Stimulated activated naive CD8-positive, alpha-beta T cell treated with anti-CD3 and anti-CD28 coated beads, Interleukin-15, Interleukin-2, amounts not matched to agents 100 U/mL and 50 U/mL, for 24 hours (primary cell): ENCODE results near the gene PPP1R1C.

Experiments used
- ATAC-seq: fragments of 150-1000 bp; cut with Tn5 transposase; one replicate; pipeline ENCODE4 v1.10.0; 2021
- DNase-seq: peaks from one replicate; pipeline ENCODE4 v3.0.0; 2021

Gene PPP1R1C

DNA sequence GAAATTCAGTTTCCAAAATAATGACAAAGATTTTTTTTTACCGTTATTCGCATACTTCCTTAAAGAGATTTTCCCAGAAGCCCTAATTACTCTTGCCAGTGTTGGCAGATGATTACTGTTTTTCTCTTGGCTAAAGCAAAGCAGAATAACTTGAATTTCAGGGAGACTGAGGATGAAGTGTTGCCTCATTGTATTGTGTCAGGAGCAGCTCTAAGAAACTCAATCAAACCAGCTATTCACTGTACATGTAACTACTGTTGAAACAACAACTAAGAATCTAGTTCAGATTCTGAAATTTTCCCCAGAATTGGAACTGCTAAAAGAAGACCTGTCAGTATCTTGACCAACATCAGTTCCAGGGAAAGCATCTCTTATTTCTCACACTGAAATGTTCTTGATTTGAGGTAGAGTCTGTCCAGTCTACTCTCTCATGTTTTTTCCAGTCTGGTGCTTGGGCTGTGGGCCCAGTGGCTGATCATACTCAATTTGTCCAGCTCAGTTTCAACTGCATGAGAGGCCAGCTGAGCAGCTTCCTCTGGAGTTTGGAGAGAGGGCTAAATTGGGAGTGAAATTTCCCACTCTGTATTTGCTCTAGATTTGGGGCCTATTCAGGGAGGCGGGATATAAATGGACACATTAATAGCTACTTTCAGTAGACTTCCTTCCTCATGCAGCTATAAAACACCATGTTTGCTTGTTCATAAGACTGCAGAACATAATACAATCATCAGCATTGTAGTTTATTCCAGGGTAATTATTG, 78.5 kb downstream of the PPP1R1C start:
- no peak for ATAC-seq
- no peak for DNase-seq

- ATAC-seq, result no peak
- no peak for DNase-seq
Observed at GRCh38 chr2:182066400-182067087, 80.9 kb downstream of the PPP1R1C start.

- DNase-seq, result no peak
- ATAC-seq, result no peak
Observed at GRCh38 chr2:182067393-182067792, 81.7 kb downstream of the PPP1R1C start.

DNA sequence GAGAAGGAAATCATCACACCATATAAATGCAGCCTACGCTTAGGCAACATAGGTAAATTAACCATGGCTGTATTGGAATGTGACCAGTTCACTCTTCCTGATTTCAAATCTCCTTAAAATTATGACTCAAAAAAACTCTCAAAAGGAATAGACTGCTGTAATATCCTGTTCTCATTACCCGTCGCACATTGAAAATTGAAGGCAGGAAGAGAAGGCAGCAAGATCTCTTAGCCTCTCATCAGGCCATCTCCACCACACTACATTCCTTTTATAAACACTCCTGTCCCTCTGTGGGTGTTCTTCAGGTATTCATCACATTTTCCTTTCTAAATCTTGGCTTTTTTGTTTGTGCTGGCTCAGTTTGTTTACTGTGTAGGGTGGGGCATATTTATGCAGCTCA, 83.2 kb downstream of the PPP1R1C start:
- ATAC-seq (no peak), DNase-seq (no peak)

DNA sequence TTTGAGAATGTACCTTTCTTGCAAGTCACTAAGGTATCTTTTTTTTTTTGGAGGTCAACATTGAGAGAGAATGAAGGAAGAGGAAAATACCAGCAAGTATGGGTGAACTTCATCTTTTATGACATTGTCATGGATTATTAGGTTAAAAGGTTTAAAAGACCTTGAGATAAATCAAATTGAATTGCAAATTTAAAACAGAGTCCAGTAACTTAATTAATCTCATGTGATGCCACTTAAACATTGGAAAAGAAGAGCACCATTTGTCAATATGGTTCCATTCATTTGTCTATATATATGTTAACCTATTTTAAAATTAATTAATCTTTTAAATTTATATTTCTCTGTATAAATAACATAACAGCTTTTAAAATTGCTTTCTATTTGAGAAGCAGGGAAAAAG, 83.8 kb downstream of the PPP1R1C start:
- no peak for DNase-seq
- ATAC-seq, result no peak

DNA sequence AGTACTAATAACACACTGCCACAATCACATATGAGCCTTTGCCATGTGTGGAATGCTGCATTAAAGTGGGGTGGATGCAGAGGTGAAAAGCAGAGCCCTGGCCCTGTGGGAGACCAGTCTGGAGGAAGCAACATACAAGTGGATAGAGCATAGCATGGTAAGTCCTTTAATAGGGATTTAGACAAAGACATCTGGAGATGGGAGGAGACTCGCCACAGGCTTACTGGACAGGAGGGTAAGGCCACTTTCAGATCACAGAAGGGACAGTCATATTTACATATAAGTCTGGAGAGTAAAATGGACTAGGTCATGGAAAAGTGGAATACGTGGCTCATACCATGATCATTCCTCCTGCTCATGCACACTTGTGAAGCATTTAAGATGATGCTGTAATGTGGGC, 84.3 kb downstream of the PPP1R1C start:
- ATAC-seq, result no peak
- no peak for DNase-seq

DNA sequence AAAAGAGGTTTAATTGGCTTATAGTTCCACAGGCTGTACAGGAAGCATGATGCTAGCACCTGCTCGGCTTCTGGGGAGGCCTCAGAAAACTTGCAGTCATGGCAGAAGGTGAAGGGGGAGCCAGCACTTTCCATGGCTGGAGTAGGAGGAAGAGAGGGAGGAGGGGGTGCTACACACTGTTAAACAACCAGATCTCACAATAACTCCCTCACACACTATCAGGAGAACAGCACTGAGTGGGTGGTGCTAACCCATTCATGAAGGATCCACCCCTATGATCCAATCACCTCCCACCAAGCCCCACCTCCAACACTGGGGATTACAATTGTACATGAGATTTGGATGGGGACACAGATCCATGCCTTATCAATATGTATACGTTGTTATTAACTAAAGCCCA, 85.1 kb downstream of the PPP1R1C start:
- no peak for DNase-seq
- ATAC-seq, result no peak

- ATAC-seq (no peak), DNase-seq (no peak)
Observed at GRCh38 chr2:182072861-182073260, 87.2 kb downstream of the PPP1R1C start.

GRCh38 chr2:182073613-182074012, 88.0 kb downstream of the PPP1R1C start:
- no peak for DNase-seq
- ATAC-seq, result no peak

DNA sequence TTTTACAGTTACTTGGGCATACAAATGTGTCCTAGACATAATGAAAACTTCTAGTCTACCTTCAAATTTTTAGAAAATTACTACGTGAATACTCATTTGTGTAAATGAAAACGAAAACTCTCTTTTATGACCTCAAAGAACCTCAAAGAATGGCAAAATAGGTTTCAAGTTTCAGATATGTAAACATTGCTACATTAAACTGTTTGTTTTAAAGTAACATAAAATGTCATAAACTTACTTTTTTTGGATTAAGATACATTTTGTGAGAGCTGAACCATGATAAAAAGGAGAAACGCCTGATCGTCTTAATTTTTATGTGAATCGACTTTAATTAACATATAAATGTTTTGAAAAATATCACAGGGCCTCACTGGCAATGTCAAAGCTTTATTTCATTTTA, 91.4 kb downstream of the PPP1R1C start:
- ATAC-seq (no peak), DNase-seq (no peak)

DNA sequence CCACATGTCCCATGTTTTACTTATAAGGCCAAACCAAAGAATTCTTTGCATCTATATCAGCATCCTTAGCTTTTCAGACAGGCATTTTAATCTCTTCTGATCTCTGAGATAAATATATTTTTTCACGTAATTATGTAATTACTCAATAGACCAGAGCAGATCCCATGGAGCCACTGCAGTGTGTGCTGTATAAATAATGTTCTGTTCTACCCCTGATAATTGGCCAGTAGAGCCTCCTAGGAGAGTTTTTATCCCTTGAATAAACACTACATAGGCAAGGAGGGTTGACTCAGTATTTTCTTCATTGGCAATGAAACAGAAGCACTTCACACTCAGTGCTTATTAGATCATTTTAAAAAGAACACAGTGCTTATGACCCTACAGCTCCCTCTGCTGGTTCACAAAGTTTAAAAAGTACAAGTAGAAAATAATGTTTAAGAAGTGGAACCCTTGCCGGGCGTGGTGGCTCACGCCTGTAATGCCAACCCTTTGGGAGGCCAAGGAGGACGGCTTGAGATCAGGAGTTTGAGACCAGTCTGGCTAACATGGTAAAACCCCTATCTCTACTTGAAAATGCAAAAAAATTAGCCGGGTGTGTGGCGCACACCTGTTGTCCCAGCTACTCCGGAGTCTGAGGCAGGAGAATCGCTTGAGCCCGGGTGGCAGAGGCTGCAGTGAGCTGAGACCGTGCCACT, 91.9 kb downstream of the PPP1R1C start:
- peak; percentile 9 for DNase-seq
- no peak for ATAC-seq

DNA sequence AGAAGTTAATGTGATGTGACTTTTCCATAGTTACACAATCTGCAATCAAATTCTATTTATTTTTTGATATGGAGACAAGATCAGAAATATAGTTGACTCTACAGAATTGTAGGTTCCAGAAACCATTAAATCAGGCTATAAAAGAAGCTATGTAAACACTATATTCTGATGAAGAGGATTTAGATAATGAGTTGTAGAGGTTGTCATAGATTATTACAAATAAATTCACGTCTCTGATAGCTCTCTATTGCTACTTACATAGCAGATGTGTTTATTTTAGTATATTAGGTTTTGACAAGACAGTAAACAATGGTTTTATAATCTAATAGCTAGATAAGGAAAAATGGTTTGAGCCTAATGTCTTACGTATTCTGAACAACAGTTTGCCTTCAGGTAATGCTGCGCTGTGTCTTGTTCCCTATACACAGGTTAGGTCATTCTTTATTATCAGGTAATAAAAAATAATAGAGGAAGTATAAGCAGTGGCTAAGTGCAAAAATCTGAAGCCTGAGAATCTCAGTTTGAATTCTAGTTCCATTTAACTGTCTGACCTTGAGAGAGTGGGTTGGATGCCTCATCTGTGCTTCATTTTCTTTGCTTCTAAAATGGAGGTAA, 93.4 kb downstream of the PPP1R1C start:
- no peak for ATAC-seq
- no peak for DNase-seq

GRCh38 chr2:182080493-182080892, 94.8 kb downstream of the PPP1R1C start:
- ATAC-seq, result no peak
- DNase-seq, result no peak

DNA sequence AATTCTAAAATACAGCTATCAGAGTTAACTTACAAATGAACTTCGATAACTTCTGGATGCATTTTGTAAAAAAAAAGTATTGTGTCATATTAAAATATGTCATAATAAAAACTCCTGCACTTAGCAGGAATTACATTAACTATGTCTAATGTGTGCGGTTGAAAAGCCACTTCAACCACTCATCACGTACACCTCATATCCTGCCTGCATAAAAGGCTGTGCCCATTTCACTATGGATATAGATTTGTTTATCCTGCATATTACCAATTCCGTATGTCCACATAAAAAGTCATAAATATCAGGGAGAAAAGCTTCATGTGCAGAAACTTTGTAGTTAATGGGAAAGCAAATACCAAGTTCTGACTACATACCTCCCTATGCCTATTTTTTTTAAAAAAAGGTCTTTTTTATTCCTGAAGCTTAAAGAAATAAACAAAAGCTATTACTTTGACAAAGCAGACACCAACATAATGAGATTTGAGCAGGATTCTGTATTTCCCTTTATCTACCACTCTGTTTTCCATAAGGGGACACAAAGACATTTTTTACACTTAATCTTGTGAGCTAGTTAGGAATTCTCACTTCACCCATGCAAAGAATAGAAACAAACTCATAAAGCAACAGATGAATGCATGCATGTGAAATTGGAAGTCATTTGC, 96.1 kb downstream of the PPP1R1C start:
- no peak for DNase-seq
- ATAC-seq, result no peak

GRCh38 chr2:182088681-182089320, 103.1 kb downstream of the PPP1R1C start:
- no peak for ATAC-seq

DNA sequence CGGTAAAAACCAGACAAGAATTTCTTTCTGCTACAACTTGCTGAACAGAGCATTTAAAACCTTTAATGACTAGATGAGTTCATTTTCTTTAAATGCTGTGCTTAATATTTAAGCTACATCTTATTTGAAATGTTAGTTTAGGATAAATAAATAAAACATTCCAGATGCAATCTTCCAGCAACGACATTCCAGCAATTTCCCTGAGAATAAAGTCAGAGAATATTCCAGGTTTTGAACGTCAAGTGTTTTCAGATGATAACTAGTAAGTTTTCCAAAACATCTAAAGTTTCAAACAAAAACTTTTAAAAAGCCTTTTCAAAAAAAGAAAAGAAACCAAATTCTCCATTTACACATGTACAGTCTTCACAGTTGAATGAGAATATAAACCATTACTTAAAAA, 104.8 kb downstream of the PPP1R1C start:
- ATAC-seq, result no peak
- DNase-seq, result no peak

More at GRCh38 chr2:182088681-182089320, 103.1 kb downstream of the PPP1R1C start:
- DNase-seq, result no peak

- ATAC-seq (no peak), DNase-seq (no peak)
Observed at GRCh38 chr2:182097571-182098164, 112.0 kb downstream of the PPP1R1C start.

DNA sequence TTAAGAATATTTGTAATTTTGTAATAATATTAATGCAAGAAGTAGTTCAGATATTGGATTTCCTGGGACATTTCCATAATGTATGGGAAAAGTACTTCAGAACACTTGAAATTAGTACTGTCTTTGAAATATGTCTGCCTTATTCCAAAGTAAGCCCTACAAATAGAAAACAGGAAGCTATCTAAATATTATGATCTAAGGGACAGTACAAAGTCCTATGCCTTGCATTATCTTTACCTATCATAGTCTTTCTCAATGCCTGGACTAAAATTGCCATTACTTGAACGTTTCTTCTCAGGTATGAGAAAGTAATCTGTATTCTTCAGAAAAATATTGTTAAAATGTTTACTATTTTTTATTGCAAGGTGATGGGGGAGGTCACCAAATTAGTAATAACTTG, 113.0 kb downstream of the PPP1R1C start:
- DNase-seq (no peak), ATAC-seq (no peak)

DNA sequence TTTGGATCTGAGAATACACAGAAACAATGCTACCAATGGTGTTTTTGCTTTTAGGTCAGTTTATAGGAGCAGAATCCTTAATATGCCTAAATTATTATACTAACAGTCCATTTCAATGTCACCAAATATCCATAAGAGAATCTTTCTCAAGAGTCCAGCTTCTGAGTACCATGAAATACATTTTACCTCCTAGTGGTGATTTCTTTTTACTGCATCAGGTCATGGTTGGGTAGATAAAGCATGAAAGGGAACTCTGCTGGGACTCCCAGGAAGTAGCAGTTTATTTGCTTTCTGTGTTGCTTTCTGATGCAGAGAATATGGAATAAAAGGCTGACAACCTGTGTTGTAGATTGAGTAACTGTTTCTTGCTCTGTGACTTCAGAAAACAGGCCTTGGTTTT, 115.6 kb downstream of the PPP1R1C start:
- ATAC-seq (no peak), DNase-seq (no peak)

DNA sequence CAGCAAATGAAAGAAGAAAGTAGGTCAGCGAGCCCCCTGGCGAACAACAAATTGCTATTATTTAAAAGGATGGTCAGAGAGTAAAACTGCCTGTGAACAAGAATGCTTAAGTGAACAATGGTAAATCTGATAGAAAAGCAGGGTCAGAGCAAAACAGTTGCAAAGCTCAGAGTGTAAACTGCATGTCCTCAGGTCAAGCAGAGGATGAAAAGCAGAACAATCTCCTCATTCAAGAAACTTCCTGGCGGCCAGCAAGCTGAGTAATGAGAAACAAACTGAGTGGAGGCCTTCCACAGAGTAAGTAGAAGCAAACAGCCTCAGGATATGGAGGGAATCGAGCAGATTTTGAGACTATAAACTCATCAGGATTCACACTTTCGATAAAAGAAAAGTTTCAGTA, 117.9 kb downstream of the PPP1R1C start:
- no peak for ATAC-seq
- DNase-seq, result no peak

DNA sequence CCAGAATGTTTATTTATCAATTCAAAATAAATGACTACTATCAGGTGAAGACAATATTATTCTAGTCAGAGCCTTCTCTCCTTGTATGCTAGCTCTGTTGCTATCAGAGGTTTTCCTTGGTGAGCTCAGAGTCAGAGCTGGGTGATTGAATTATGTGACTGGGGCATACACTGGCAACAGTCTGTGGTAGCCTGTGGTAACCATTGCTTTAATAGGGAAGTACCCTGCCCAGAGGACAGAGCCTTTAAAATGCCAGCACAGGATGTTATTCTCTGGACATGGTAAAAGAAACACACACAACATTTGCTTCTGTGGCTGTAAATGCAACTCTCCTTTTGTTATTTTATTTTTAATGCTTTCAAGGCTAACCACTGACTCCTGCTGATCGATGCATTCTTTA, 124.7 kb downstream of the PPP1R1C start:
- ATAC-seq (no peak), DNase-seq (no peak)
